ENCODE results near the gene CDC5L. TPM values are rescaled to one million over a fixed set of nuclear protein-coding genes. Genes with fewer than 3 reads are reported as not detected.

CDC5L gene
- polyA plus RNA-seq, 1 donor (not counting 4 experiments of a cell fraction or from before 2014, with no cell fraction given) = 16.6 TPM

DNA sequence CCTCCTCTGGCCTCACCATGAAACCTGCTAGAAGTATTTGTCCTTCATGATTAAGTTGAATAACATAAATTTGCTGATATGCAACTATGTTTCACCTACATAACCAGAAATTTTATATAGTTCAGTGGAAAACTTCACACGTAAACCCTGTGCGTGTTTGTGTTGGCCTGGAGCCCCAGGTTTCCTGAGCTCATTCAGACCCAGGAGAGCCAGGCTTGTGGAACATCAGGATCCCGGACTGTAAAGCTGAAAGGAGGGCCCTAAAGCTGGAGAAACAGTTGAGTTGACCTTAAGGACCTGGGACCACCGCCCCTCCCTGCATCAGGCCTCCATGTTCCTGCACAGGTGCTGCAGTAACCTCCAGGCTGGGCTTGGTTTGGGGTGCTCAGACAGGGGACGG lies 48.2 kb upstream of the CDC5L start:
- Histone ChIP-seq H4K20me1 (ENCODE audit: control insufficient read depth, extremely low read depth, insufficient read depth, low read length) (no peaks in the 10 kb centered on the region), H3K79me2 (ENCODE audit: control insufficient read depth, insufficient read depth, low read length) (no peaks in the 10 kb centered on the region), H3K9me3 (ENCODE audit: control insufficient read depth, low read depth, low read length) (no peaks in the 10 kb centered on the region), H3K27me3 (ENCODE audit: control insufficient read depth, extremely low read depth, insufficient read depth, low read length) (peaks cover 35% of the 10 kb centered on the region), H3K27ac (ENCODE audit: control insufficient read depth, insufficient read depth, low read length) (no peak overlapping the region), H3K4me2 (ENCODE audit: control insufficient read depth, extremely low read depth, insufficient read depth, low read depth, low read length) (no peak overlapping the region), H2AFZ (ENCODE audit: control insufficient read depth, low read length) (no peak overlapping the region), H3K4me1 (ENCODE audit: control insufficient read depth, extremely low read depth, insufficient read depth, low read length) (no peaks in the 10 kb centered on the region), H3K9me1 (ENCODE audit: control insufficient read depth, extremely low read depth, insufficient read depth, low read length) (no peaks in the 10 kb centered on the region), H3K9ac (ENCODE audit: control insufficient read depth, extremely low read depth, insufficient read depth, low read length) (no peak overlapping the region), H3K36me3 (ENCODE audit: control insufficient read depth in 2 of 2, extremely low read depth in 1 of 2, insufficient read depth in 2 of 2, low read length in 2 of 2) (no peaks in the 10 kb centered on the region), H3K4me3 (ENCODE audit: control insufficient read depth in 2 of 3, extremely low read depth in 1 of 3, insufficient read depth in 2 of 3, low read depth in 1 of 3, low read length in 3 of 3) (no peak overlapping the region)
- no peak for TF ChIP-seq EZH2 (IDR thresholded peaks at IDR 0.05; ENCODE audit: low read length)
- TF ChIP-seq, protein P1, sequence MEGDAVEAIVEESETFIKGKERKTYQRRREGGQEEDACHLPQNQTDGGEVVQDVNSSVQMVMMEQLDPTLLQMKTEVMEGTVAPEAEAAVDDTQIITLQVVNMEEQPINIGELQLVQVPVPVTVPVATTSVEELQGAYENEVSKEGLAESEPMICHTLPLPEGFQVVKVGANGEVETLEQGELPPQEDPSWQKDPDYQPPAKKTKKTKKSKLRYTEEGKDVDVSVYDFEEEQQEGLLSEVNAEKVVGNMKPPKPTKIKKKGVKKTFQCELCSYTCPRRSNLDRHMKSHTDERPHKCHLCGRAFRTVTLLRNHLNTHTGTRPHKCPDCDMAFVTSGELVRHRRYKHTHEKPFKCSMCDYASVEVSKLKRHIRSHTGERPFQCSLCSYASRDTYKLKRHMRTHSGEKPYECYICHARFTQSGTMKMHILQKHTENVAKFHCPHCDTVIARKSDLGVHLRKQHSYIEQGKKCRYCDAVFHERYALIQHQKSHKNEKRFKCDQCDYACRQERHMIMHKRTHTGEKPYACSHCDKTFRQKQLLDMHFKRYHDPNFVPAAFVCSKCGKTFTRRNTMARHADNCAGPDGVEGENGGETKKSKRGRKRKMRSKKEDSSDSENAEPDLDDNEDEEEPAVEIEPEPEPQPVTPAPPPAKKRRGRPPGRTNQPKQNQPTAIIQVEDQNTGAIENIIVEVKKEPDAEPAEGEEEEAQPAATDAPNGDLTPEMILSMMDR (optimal IDR thresholded peaks at IDR 0.05 in 1 of 3, IDR thresholded peaks at IDR 0.05 in 1 of 3, conservative IDR thresholded peaks at IDR 0.05 in 1 of 3; ENCODE audit: extremely low read depth in 1 of 3, insufficient read depth in 2 of 3, low read length in 3 of 3) = no peak
- DNase-seq (ENCODE audit: low read depth, low spot score) (no peak), FAIRE-seq (no peak)
- dilution Hi-C loops (cut with MboI; ENCODE audit: extremely low pct_ligation_motif_present, low sequenced_read_pairs) = no loop called here

DNA sequence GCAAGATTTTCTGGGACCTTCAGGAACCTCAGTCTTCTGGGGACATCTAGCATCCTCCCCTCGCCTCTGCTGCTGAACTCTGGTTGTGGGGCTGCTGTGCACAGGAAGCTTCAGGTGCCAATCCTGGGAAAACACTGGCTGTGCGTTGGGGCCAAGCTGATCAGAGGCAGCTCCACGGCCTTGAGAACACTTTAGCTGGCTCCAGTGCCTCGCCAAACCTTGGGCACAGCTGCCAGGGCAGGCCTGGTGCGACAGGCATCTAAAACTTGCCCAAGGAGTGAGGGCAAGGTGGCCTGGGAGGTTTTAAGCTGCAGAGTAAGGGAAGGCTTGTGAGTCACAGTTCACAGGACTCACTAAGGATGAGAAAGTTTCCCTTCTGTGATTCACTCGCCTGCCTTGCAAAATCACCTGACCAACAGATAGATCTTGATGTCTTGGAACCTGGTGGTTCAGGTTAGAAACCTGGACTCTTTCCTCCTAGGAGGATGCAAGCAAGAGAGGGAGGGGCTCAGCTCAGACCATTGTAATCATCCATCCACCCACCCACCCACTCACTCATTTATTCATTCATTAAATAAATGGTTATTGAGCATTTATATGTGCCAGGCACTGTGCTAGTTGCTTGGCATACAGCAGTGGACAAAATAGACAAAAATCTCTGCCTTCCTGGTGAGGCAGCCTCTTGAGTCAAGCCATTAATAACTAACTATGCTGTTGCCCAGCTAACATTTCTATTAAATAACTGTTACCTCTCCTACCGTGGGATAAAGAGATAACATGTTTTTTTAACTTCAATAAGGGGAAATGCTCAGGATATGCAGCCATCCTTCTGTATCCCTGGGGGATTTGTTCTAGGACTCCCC lies 47.5 kb upstream of the CDC5L start:
- Histone ChIP-seq H4K20me1 (ENCODE audit: control insufficient read depth, extremely low read depth, insufficient read depth, low read length) (no peaks in the 10 kb centered on the region), H3K79me2 (ENCODE audit: control insufficient read depth, insufficient read depth, low read length) (no peaks in the 10 kb centered on the region), H3K9ac (ENCODE audit: control insufficient read depth, extremely low read depth, insufficient read depth, low read length) (no peak overlapping the region), H2AFZ (ENCODE audit: control insufficient read depth, low read length) (no peak overlapping the region), H3K9me1 (ENCODE audit: control insufficient read depth, extremely low read depth, insufficient read depth, low read length) (no peaks in the 10 kb centered on the region), H3K9me3 (ENCODE audit: control insufficient read depth, low read depth, low read length) (no peaks in the 10 kb centered on the region), H3K36me3 (ENCODE audit: control insufficient read depth in 2 of 2, extremely low read depth in 1 of 2, insufficient read depth in 2 of 2, low read length in 2 of 2) (no peaks in the 10 kb centered on the region), H3K4me3 (ENCODE audit: control insufficient read depth in 2 of 3, extremely low read depth in 1 of 3, insufficient read depth in 2 of 3, low read depth in 1 of 3, low read length in 3 of 3) (no peak overlapping the region), H3K4me2 (ENCODE audit: control insufficient read depth, extremely low read depth, insufficient read depth, low read depth, low read length) (no peak overlapping the region), H3K27me3 (ENCODE audit: control insufficient read depth, extremely low read depth, insufficient read depth, low read length) (peaks cover 38% of the 10 kb centered on the region), H3K4me1 (ENCODE audit: control insufficient read depth, extremely low read depth, insufficient read depth, low read length) (no peaks in the 10 kb centered on the region), H3K27ac (ENCODE audit: control insufficient read depth, insufficient read depth, low read length) (no peak overlapping the region)
- FAIRE-seq (peak; percentile 62), DNase-seq (ENCODE audit: low read depth, low spot score) (peak; percentile 35)
- TF ChIP-seq, protein P1 (optimal IDR thresholded peaks at IDR 0.05 in 1 of 3, IDR thresholded peaks at IDR 0.05 in 1 of 3, conservative IDR thresholded peaks at IDR 0.05 in 1 of 3; ENCODE audit: extremely low read depth in 1 of 3, insufficient read depth in 2 of 3, low read length in 3 of 3) = no peak
- no peak for TF ChIP-seq EZH2 (IDR thresholded peaks at IDR 0.05; ENCODE audit: low read length)
- dilution Hi-C loops (cut with MboI; ENCODE audit: extremely low pct_ligation_motif_present, low sequenced_read_pairs) = no loop called here
